ENCODE measurements around the gene GABPB1. TPM values are rescaled to one million over a fixed set of nuclear protein-coding genes. Genes with fewer than 3 reads are reported as not detected.
A peak's percentile ranks its signal among the peaks of the same experiment; 100 is the strongest.

GABPB1 gene
- total RNA-seq, 1 experiment from 2014 or later, result 38.5 TPM

DNA sequence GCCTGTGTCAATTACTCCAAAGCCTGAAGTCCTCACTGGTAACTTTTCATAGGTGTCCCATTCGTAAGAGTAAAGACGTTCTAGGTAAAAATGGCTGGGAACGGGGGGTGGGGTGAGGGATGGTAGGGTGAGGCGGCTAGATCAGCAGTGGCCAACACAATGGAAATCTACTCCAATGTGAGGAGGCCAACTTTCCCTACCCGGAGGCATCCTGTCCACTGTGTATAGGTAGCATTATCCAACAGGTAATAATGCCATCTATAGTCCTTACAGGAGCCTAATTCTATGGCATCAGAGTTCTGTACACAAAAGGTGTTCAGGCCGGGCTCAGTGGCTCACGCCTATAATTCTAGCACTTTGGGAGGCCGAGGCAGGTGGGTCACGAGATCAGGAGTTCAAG, 118.6 kb downstream of the GABPB1 start:
- Mint-ChIP-seq H3K27me3 (ENCODE audit: insufficient read depth, unreplicated experiment) (no peaks in the 10 kb centered on the region), H3K4me3 (ENCODE audit: unreplicated experiment) (no peak overlapping the region), H3K27ac (ENCODE audit: low read depth, unreplicated experiment) (no peak overlapping the region), H3K4me1 (ENCODE audit: insufficient read depth, unreplicated experiment) (no peaks in the 10 kb centered on the region), H3K9me3 (ENCODE audit: unreplicated experiment) (no peaks in the 10 kb centered on the region), H3K36me3 (ENCODE audit: insufficient read depth, unreplicated experiment) (no peaks in the 10 kb centered on the region)
- intact Hi-C loops (cut with micrococcal nuclease), result no loop called here
- no peak for DNase-seq (ENCODE audit: unreplicated experiment)
- ChIA-PET POLR2A (no interaction called here), CTCF (no interaction called here)
- TF ChIP-seq CTCF (IDR thresholded peaks at IDR 0.05; ENCODE audit: unreplicated experiment), result no peak
- BruUV-seq (replicated peaks), result no TSS peak

DNA sequence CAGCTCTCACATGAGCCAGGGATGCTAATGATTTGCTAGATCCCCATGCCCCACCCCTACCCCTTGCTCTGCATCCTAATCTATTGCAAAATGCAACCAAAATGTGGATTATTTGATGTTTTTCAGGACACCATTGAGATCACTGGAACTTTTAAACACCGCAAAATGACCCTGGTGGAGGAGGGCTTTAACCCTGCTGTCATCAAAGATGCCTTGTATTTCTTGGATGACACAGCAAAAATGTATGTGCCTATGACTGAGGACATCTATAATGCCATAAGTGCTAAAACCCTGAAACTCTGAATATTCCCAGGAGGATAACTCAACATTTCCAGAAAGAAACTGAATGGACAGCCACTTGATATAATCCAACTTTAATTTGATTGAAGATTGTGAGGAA, 119.2 kb downstream of the GABPB1 start:
- ChIA-PET POLR2A (no interaction called here), CTCF (interaction anchor here (1.4 kb wide), 1 partner anchor 9 kb away, joined by 4 read pairs; no protein-coding TSS in a partner anchor)
- H3K4me3 Mint-ChIP-seq (ENCODE audit: unreplicated experiment), result no peak overlapping the region
- H3K27me3 Mint-ChIP-seq (ENCODE audit: insufficient read depth, unreplicated experiment), result no peaks in the 10 kb centered on the region
- no peaks in the 10 kb centered on the region for H3K36me3 Mint-ChIP-seq (ENCODE audit: insufficient read depth, unreplicated experiment)
- no peak for TF ChIP-seq CTCF (IDR thresholded peaks at IDR 0.05; ENCODE audit: unreplicated experiment)
- H3K9me3 Mint-ChIP-seq (ENCODE audit: unreplicated experiment), result no peaks in the 10 kb centered on the region
- H3K4me1 Mint-ChIP-seq (ENCODE audit: insufficient read depth, unreplicated experiment), result no peaks in the 10 kb centered on the region
- intact Hi-C loops (cut with micrococcal nuclease), result no loop called here
- DNase-seq (ENCODE audit: unreplicated experiment), result no peak
- H3K27ac Mint-ChIP-seq (ENCODE audit: low read depth, unreplicated experiment), result no peak overlapping the region
- no TSS peak for BruUV-seq (replicated peaks)

DNA sequence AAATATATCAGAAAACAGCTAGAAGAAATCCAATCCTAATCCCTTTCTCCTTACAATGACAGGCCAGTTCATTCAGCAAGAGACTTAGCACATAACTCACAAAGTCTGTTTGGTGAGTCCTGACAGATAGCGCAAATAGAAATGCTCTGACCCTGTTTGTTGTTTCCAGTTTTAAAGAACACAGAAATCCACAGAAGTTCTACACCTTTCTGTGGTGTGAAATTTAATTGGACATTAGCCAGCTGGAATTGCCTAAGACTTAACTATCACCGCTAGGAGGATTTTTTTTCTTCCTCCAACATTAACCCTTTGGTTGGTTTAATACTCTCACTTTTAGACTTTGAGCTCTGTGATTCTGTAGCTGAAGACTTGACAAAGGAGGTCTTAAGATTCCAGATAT, 120.2 kb downstream of the GABPB1 start:
- no peaks in the 10 kb centered on the region for H3K4me1 Mint-ChIP-seq (ENCODE audit: insufficient read depth, unreplicated experiment)
- no peak overlapping the region for H3K27ac Mint-ChIP-seq (ENCODE audit: low read depth, unreplicated experiment)
- no peak overlapping the region for H3K4me3 Mint-ChIP-seq (ENCODE audit: unreplicated experiment)
- intact Hi-C loops (cut with micrococcal nuclease), result no loop called here
- no peaks in the 10 kb centered on the region for H3K36me3 Mint-ChIP-seq (ENCODE audit: insufficient read depth, unreplicated experiment)
- no TSS peak for BruUV-seq (replicated peaks)
- TF ChIP-seq CTCF (IDR thresholded peaks at IDR 0.05; ENCODE audit: unreplicated experiment), result no peak
- ChIA-PET CTCF (interaction anchor here (0.5 to 1.4 kb wide), 6 partner anchors 10 to 86 kb away, joined by 4 to 5 read pairs (median 4); no protein-coding TSS in a partner anchor), POLR2A (interaction anchor here (0.8 to 1.3 kb wide), 2 partner anchors 9 to 1195 kb away, joined by 4 read pairs; no protein-coding TSS in a partner anchor)
- H3K9me3 Mint-ChIP-seq (ENCODE audit: unreplicated experiment), result no peaks in the 10 kb centered on the region
- DNase-seq (ENCODE audit: unreplicated experiment), result peak; percentile 44
- no peaks in the 10 kb centered on the region for H3K27me3 Mint-ChIP-seq (ENCODE audit: insufficient read depth, unreplicated experiment)

DNA sequence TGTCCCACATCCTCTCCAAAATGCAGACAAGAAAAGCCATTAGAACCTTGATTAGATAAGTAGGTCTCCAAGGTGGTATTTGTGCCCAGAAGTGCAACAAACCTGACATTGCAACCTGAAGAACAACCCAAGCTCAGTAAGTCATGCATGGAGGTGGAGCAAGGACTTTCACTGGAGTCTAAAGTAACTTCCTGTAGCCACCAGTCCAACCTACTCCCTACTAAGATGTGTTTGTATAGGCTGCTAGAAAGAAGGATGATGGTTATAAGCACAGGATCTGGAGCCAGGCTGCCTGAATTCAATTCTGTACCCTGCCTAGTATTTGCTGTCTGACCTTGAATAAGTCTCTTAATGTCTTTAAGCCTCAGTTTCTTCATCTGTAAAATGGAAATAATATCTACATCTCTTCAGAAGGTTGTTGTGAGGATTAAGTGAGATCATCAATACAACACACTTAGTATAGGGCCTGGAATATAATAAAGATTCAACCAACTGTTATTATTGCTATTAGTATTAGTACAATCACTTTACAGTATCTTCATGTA, 121.7 kb downstream of the GABPB1 start:
- H3K27ac Mint-ChIP-seq (ENCODE audit: low read depth, unreplicated experiment), result no peak overlapping the region

More for the DNA sequence above, 121.7 kb downstream of the GABPB1 start:
- DNase-seq (ENCODE audit: unreplicated experiment), result no peak
- H3K9me3 Mint-ChIP-seq (ENCODE audit: unreplicated experiment), result no peaks in the 10 kb centered on the region
- POLR2A ChIA-PET, result no interaction called here
- no peak for TF ChIP-seq CTCF (IDR thresholded peaks at IDR 0.05; ENCODE audit: unreplicated experiment)
- H3K27me3 Mint-ChIP-seq (ENCODE audit: insufficient read depth, unreplicated experiment), result no peaks in the 10 kb centered on the region
- intact Hi-C loops (cut with micrococcal nuclease), result no loop called here
- peaks cover 6% of the 10 kb centered on the region for H3K36me3 Mint-ChIP-seq (ENCODE audit: insufficient read depth, unreplicated experiment)
- CTCF ChIA-PET, result interaction anchor here (1.4 kb wide), 1 partner anchor 14 kb away, joined by 4 read pairs; no protein-coding TSS in a partner anchor
- H3K4me3 Mint-ChIP-seq (ENCODE audit: unreplicated experiment), result no peak overlapping the region
- no TSS peak for BruUV-seq (replicated peaks)
- H3K4me1 Mint-ChIP-seq (ENCODE audit: insufficient read depth, unreplicated experiment), result no peaks in the 10 kb centered on the region
